ENCODE results near the gene ATP5ME. TPM values are rescaled to one million over a fixed set of nuclear protein-coding genes. Genes with fewer than 3 reads are reported as not detected.
A peak's percentile ranks its signal among the peaks of the same experiment; 100 is the strongest.

ATP5ME gene
- total RNA-seq, 2 donors from 2014 or later: 383 to 496 TPM

GRCh38 chr4:686413-687040, 12.5 kb upstream of the ATP5ME start:
- DNase-seq (no peak), ATAC-seq (no peak)
- intact Hi-C loops (cut with DNase I, micrococcal nuclease): no loop called here

GRCh38 chr4:685679-686412, 11.8 kb upstream of the ATP5ME start:
- intact Hi-C loops (cut with DNase I, micrococcal nuclease): no loop called here
- ATAC-seq (no peak), DNase-seq (peak in 1 of 2 donors; percentile 5)

GRCh38 chr4:684623-685327, 10.7 kb upstream of the ATP5ME start:
- ATAC-seq (no peak), DNase-seq (no peak)
- intact Hi-C loops (cut with DNase I, micrococcal nuclease): no loop called here

GRCh38 chr4:683982-684622, 10.0 kb upstream of the ATP5ME start:
- intact Hi-C loops (cut with DNase I, micrococcal nuclease): no loop called here
- DNase-seq (peak; percentile 69 to 80), ATAC-seq (peak; percentile 25)

GRCh38 chr4:683247-683897, 9.3 kb upstream of the ATP5ME start:
- ATAC-seq: no peak
- intact Hi-C loops (cut with DNase I, micrococcal nuclease): no loop called here
- DNase-seq: no peak

GRCh38 chr4:682490-683172, 8.6 kb upstream of the ATP5ME start:
- no peak for DNase-seq
- intact Hi-C loops (cut with DNase I, micrococcal nuclease): no loop called here
- ATAC-seq: peak; percentile 3

GRCh38 chr4:681736-682451, 7.8 kb upstream of the ATP5ME start:
- DNase-seq (peak; percentile 83 to 85), ATAC-seq (peak; percentile 54)
- intact Hi-C loops (cut with DNase I, micrococcal nuclease): no loop called here

GRCh38 chr4:680928-681645, 7.0 kb upstream of the ATP5ME start:
- ATAC-seq (peak; percentile 1), DNase-seq (peak; percentile 74)
- intact Hi-C loops (cut with DNase I, micrococcal nuclease): no loop called here

GRCh38 chr4:680551-680927, 6.5 kb upstream of the ATP5ME start:
- intact Hi-C loops (cut with DNase I, micrococcal nuclease): no loop called here
- DNase-seq: peak; percentile 55 to 59
- no peak for ATAC-seq

- ATAC-seq (no peak), DNase-seq (no peak)
- intact Hi-C loops (cut with DNase I, micrococcal nuclease): no loop called here
Observed at GRCh38 chr4:680091-680490, 6.0 kb upstream of the ATP5ME start.

GRCh38 chr4:679629-680028, 5.6 kb upstream of the ATP5ME start:
- ATAC-seq (no peak), DNase-seq (no peak)
- intact Hi-C loops (cut with DNase I, micrococcal nuclease): no loop called here

GRCh38 chr4:679104-679481, 5.0 kb upstream of the ATP5ME start:
- intact Hi-C loops (cut with DNase I, micrococcal nuclease): no loop called here
- DNase-seq (peak in 1 of 2 donors; percentile 26), ATAC-seq (no peak)

GRCh38 chr4:678331-679103, 4.4 kb upstream of the ATP5ME start:
- ATAC-seq: no peak
- no peak for DNase-seq
- intact Hi-C loops (cut with DNase I, micrococcal nuclease): no loop called here

GRCh38 chr4:677431-678293, 3.6 kb upstream of the ATP5ME start:
- intact Hi-C loops (cut with DNase I, micrococcal nuclease): no loop called here
- ATAC-seq (peak; percentile 50), DNase-seq (peak; percentile 74 to 90)

GRCh38 chr4:676871-677235, 2.8 kb upstream of the ATP5ME start:
- intact Hi-C loops (cut with DNase I, micrococcal nuclease): no loop called here
- no peak for ATAC-seq

More at GRCh38 chr4:676871-677235, 2.8 kb upstream of the ATP5ME start:
- DNase-seq: no peak
